Measurements from ENCODE around the gene MKNK2.
"Not testable (repeated sequence)": the region's sequence is repeated elsewhere in the genome, so short reads cannot be mapped to it uniquely, and the experiment has no call there.

The MKNK2 gene

DNA sequence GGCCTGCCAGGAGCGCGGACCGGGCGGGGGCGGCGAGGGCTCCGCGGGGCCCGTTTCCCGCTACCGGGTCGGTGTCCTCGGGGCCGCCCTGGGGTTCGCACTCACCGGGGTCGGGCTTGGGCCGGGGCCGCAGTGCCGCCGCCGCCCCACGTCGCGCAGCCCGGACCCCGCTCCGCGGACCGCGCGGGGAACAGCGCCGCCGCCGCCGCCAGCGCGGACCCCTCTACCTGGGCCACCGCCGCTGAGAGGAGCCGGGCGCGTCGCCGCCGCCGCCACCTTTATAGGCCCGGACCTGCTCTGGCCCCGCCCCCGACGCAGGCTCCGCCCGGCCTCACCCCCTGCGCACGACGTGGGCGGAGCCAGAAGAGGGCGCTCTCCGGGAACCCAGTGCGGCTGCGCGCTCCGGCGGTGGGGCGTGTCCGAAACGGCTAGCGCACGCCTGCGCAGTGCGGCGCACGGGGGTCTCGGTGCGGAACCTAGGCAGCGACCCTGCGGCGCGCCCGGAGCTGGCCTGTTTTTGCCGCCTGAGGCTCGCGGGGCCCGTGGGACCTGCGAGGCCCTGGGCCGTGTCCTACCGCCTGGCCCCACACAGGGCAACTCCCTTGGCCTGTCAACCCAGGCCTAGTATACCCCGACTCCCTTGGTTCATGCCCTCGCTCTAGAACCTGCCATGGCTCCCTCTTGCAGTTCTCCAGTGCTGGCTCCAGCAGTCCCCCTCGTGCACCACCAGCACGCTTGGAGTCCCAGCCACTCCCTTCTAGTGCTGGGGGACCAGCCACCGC, at the start of gene MKNK2:
Gene MKNK2 (minus strand): TSS at position 254 of the 782 bp plus-strand sequence. CDS start 393 bp downstream, outside the sequence.
- Histone ChIP-seq H3K27ac (ENCODE audit: low read length) (peak within 1 kb of the TSS; percentile 80), H3K27me3 (ENCODE audit: low read depth, low read length) (no peaks in the 10 kb centered on the region), H3K9me3 (ENCODE audit: control insufficient read depth in 1 of 2, low read length in 2 of 2) (no peaks in the 10 kb centered on the region), H3K36me3 (ENCODE audit: control insufficient read depth in 1 of 2, insufficient read depth in 2 of 2, low read length in 2 of 2) (peaks cover 0 to 10% of the 10 kb centered on the region in 2 donors), H3K4me1 (ENCODE audit: control insufficient read depth in 1 of 2, insufficient read depth in 2 of 2, low read length in 2 of 2) (peaks cover 18 to 56% of the 10 kb centered on the region in 2 donors), H3K4me3 (ENCODE audit: low read depth in 1 of 2, low read length in 2 of 2) (peak within 1 kb of the TSS; percentile 80 to 99)

DNA sequence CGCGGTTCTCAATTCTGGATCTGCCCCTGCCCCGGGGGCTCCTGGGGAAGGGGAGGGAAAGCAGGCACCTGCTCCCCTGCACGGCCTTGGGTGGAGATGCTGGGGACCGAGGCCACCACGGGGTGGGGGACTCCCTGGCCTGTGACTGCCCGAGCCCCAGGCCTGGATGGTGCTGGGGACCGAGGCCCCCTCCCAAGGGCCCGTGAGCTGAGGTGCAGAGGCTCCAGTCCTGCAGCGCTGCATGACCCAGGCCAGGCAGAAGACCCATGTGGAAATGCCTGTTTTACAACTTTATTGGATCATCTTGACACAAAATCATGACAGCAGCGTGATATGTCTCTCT, 49.6 kb upstream of the MKNK2 start:
- Histone ChIP-seq H3K27me3 (ENCODE audit: low read depth, low read length) (no peaks in the 10 kb centered on the region), H3K9me3 (ENCODE audit: control insufficient read depth in 1 of 2, low read length in 2 of 2) (no peaks in the 10 kb centered on the region), H3K36me3 (ENCODE audit: control insufficient read depth in 1 of 2, insufficient read depth in 2 of 2, low read length in 2 of 2) (peaks cover 15 to 48% of the 10 kb centered on the region in 2 donors), H3K4me3 (ENCODE audit: low read depth in 1 of 2, low read length in 2 of 2) (no peak overlapping the region), H3K27ac (ENCODE audit: low read length) (no peak overlapping the region), H3K4me1 (ENCODE audit: control insufficient read depth in 1 of 2, insufficient read depth in 2 of 2, low read length in 2 of 2) (peaks cover 0 to 7% of the 10 kb centered on the region in 2 donors)

DNA sequence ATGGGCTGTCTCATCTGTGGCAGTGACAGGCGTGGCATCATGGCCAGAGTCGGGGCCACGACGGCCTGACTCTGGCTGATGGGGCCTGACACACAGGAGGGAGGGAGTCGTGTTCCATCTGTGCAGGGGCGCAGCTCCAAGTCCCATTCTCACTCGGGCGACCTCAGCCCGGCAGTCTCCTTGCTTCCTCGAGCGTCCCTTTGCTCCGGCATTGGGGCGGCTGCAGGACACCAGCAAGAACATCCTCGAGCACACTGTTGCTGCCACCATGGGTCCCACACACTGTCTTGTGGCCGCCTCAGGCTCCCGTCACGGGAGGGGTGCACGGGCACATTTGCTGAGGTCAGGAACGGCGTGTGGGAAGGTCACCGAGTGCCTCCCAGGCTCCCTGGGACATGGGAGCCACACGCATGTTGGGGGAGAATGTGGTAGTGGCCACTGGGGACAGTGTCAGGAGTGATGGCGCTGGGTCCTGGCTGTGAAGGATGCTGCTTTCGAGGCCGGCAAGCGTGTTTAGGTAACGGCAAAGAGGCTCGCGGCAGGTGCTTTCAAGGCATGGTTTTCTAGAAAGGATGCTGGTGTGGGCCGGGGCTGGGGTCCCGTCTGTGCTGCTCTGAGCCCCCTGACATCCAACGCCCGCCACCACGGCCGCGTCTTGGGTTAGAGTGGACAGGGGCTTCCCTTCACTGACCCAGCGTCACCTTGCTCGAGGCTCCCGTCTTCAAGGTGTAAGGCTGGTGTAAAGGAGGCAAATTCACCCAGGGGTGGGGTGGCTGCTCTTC, 49.1 kb upstream of the MKNK2 start:
- peaks cover 0 to 7% of the 10 kb centered on the region in 2 donors for H3K4me1 ChIP-seq (ENCODE audit: control insufficient read depth in 1 of 2, insufficient read depth in 2 of 2, low read length in 2 of 2)
- H3K36me3 ChIP-seq (ENCODE audit: control insufficient read depth in 1 of 2, insufficient read depth in 2 of 2, low read length in 2 of 2), result peaks cover 15 to 43% of the 10 kb centered on the region in 2 donors
- no peaks in the 10 kb centered on the region for H3K9me3 ChIP-seq (ENCODE audit: control insufficient read depth in 1 of 2, low read length in 2 of 2)
- H3K27ac ChIP-seq (ENCODE audit: low read length), result no peak overlapping the region
- H3K4me3 ChIP-seq (ENCODE audit: low read depth in 1 of 2, low read length in 2 of 2), result no peak overlapping the region
- no peaks in the 10 kb centered on the region for H3K27me3 ChIP-seq (ENCODE audit: low read depth, low read length)

DNA sequence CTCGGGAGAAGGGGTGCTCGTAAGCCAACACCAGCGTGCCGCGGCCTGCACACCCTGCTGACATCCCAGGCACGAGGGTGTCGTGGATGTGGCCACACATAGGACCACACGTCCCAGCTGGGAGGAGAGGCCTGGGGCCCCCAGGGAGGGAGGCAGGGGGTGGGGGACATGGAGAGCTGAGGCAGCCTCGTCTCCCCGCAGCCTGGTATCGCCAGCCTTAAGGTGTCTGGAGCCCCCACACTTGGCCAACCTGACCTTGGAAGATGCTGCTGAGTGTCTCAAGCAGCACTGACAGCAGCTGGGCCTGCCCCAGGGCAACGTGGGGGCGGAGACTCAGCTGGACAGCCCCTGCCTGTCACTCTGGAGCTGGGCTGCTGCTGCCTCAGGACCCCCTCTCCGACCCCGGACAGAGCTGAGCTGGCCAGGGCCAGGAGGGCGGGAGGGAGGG, 48.0 kb upstream of the MKNK2 start:
- Histone ChIP-seq H3K27ac (ENCODE audit: low read length) (no peak overlapping the region), H3K9me3 (ENCODE audit: control insufficient read depth in 1 of 2, low read length in 2 of 2) (no peaks in the 10 kb centered on the region), H3K36me3 (ENCODE audit: control insufficient read depth in 1 of 2, insufficient read depth in 2 of 2, low read length in 2 of 2) (peaks cover 15 to 38% of the 10 kb centered on the region in 2 donors), H3K27me3 (ENCODE audit: low read depth, low read length) (no peaks in the 10 kb centered on the region), H3K4me1 (ENCODE audit: control insufficient read depth in 1 of 2, insufficient read depth in 2 of 2, low read length in 2 of 2) (peaks cover 0 to 17% of the 10 kb centered on the region in 2 donors), H3K4me3 (ENCODE audit: low read depth in 1 of 2, low read length in 2 of 2) (no peak overlapping the region)

DNA sequence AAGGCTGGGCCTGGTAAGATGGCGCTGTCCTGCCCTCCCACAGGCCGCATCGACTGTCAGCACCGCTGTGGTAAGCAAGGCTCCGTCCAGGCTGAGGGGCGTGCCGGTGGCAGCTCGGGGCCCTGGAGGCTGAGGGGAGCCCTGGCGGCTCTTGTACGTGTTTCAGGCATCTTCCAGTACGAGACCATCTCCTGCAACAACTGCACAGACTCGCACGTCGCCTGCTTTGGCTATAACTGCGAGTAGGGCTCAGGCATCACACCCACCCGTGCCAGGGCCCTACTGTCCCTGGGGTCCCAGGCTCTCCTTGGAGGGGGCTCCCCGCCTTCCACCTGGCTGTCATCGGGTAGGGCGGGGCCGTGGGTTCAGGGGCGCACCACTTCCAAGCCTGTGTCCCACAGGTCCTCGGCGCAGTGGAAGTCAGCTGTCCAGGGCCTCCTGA, 46.9 kb upstream of the MKNK2 start:
- Histone ChIP-seq H3K27ac (ENCODE audit: low read length) (no peak overlapping the region), H3K27me3 (ENCODE audit: low read depth, low read length) (no peaks in the 10 kb centered on the region), H3K4me1 (ENCODE audit: control insufficient read depth in 1 of 2, insufficient read depth in 2 of 2, low read length in 2 of 2) (peaks cover 0 to 27% of the 10 kb centered on the region in 2 donors), H3K4me3 (ENCODE audit: low read depth in 1 of 2, low read length in 2 of 2) (no peak overlapping the region), H3K36me3 (ENCODE audit: control insufficient read depth in 1 of 2, insufficient read depth in 2 of 2, low read length in 2 of 2) (peaks cover 15 to 27% of the 10 kb centered on the region in 2 donors), H3K9me3 (ENCODE audit: control insufficient read depth in 1 of 2, low read length in 2 of 2) (no peaks in the 10 kb centered on the region)

DNA sequence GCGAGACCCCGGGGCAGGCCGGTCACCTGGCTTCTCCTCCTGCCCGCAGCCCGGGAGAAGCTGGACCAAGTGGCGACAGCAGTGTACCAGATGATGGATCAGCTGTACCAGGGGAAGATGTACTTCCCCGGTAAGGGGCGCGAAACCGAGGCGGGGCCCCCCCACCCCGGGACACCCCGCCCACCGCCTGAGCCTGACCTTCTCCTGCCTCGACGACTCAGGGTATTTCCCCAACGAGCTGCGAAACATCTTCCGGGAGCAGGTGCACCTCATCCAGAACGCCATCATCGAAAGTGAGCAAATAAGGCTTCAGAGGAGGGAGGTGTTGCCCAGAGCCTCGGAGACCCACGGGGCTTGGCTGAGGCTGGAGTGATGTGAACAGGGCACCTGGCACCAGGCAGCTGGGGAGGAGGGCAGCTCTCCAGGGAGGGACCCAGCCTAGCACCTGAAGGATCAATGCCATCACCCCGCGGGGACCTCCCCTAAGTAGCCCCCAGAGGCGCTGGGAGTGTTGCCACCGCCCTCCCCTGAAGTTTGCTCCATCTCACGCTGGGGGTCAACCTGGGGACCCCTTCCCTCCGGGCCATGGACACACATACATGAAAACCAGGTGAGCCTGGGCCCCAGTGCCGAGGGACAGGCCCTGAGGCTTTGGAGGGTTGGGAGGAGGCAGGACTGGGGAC, 46.3 kb upstream of the MKNK2 start:
- Histone ChIP-seq H3K9me3 (ENCODE audit: control insufficient read depth in 1 of 2, low read length in 2 of 2) (no peaks in the 10 kb centered on the region), H3K36me3 (ENCODE audit: control insufficient read depth in 1 of 2, insufficient read depth in 2 of 2, low read length in 2 of 2) (peaks cover 15 to 26% of the 10 kb centered on the region in 2 donors), H3K4me1 (ENCODE audit: control insufficient read depth in 1 of 2, insufficient read depth in 2 of 2, low read length in 2 of 2) (peaks cover 0 to 32% of the 10 kb centered on the region in 2 donors), H3K4me3 (ENCODE audit: low read depth in 1 of 2, low read length in 2 of 2) (peak overlapping the region; percentile 42 to 59), H3K27me3 (ENCODE audit: low read depth, low read length) (no peaks in the 10 kb centered on the region), H3K27ac (ENCODE audit: low read length) (no peak overlapping the region)

DNA sequence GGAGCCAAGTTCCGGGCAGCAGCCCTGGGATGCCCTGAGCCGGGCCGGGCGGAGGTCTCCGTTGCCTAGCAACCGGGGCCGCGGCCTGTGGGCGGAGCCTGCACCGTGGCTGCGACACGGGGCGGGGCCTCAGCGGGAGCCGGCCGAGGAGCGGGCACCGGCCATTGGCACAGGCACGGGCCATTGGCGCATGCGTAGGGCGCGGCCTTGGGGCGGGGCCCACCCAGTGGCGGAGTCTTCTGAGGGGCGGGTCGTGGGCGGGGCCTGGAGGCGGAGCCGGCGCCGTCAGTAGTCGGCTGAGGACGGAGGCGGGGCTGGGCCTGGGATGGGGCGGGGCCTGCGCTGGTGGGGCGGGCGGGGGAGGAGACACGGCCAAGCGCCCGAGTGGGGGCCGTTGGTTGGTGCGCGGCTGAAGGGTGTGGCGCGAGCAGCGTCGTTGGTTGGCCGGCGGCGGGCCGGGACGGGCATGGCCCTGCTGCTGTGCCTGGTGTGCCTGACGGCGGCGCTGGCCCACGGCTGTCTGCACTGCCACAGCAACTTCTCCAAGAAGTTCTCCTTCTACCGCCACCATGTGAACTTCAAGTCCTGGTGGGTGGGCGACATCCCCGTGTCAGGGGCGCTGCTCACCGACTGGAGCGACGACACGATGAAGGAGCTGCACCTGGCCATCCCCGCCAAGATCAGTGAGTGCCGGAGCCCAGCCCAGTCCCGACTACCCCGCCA, 45.6 kb upstream of the MKNK2 start, which contains the start of gene IZUMO4:
Gene IZUMO4 (plus strand): TSS at position 436 of the 723 bp plus-strand sequence. CDS start 31 bp downstream, at position 467.
- no peaks in the 10 kb centered on the region for H3K27me3 ChIP-seq (ENCODE audit: low read depth, low read length)
- H3K9me3 ChIP-seq (ENCODE audit: control insufficient read depth in 1 of 2, low read length in 2 of 2), result no peaks in the 10 kb centered on the region
- peak within 1 kb of the TSS; percentile 65 for H3K27ac ChIP-seq (ENCODE audit: low read length)
- H3K4me1 ChIP-seq (ENCODE audit: control insufficient read depth in 1 of 2, insufficient read depth in 2 of 2, low read length in 2 of 2), result peaks cover 0 to 39% of the 10 kb centered on the region in 2 donors
- H3K36me3 ChIP-seq (ENCODE audit: control insufficient read depth in 1 of 2, insufficient read depth in 2 of 2, low read length in 2 of 2), result peaks cover 9 to 22% of the 10 kb centered on the region in 2 donors
- H3K4me3 ChIP-seq (ENCODE audit: low read depth in 1 of 2, low read length in 2 of 2), result peak within 1 kb of the TSS; percentile 63 to 80

DNA sequence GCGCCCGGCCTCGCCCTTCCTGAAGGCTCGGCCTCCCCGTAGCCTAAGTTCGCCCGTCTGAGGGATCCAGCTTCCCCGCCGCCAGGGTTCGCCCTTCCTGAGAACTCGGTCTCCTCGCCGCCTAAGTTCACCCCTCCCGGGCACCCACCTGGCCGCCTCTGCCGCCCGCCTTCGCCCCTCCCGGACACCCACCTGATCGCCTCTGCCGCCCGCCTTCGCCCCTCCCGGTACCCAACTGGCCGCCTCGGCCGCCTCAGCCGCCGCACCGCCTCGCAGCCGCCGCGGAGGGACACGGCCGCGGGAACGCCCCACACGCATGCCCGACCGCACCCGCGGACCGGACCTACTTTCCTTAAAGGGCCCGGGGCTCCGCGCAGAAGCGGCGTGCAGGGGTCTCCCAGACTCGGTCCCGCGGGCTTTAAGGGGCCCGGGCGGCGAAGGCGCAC, 45.0 kb upstream of the MKNK2 start, which contains the start of gene MOB3A:
Gene MOB3A (minus strand): TSS at position 293 of the 446 bp plus-strand sequence. CDS start 17,766 bp downstream, outside the sequence.
- peak within 1 kb of the TSS; percentile 65 for H3K27ac ChIP-seq (ENCODE audit: low read length)
- peaks cover 4 to 16% of the 10 kb centered on the region in 2 donors for H3K36me3 ChIP-seq (ENCODE audit: control insufficient read depth in 1 of 2, insufficient read depth in 2 of 2, low read length in 2 of 2)
- H3K9me3 ChIP-seq (ENCODE audit: control insufficient read depth in 1 of 2, low read length in 2 of 2), result no peaks in the 10 kb centered on the region
- H3K4me1 ChIP-seq (ENCODE audit: control insufficient read depth in 1 of 2, insufficient read depth in 2 of 2, low read length in 2 of 2), result peaks cover under 1 to 42% of the 10 kb centered on the region in 2 donors
- H3K4me3 ChIP-seq (ENCODE audit: low read depth in 1 of 2, low read length in 2 of 2), result peak within 1 kb of the TSS; percentile 63 to 80
- H3K27me3 ChIP-seq (ENCODE audit: low read depth, low read length), result no peaks in the 10 kb centered on the region

DNA sequence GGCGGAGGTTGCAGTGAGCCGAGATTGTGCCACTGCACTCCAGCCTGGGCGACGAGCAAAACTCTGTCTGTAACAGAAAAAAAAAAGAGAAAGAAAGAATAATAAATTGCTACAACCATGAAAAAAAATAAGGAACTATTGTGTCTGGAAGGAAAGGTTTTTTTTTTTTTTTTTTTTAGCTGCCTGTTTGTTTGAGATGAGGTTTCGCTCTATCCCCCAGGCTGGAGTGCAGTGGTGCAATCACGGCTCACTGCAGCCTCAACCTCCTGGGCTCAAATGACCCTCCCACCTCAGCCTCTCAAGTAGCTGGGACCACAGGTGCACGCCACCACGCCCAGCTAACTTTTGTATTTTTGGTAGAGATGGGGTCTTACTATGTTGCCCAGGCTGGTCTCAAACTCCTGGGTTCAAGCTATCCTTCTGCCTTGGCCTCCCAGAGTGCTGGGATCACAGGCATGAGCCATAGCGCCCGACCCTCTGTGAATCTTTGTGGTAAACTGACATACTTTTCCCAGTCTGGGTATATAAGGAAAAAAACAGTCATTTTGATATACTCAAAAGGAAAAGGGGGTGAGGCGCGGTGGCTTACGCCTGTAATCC, 41.0 kb upstream of the MKNK2 start:
- H3K4me1 ChIP-seq (ENCODE audit: control insufficient read depth in 1 of 2, insufficient read depth in 2 of 2, low read length in 2 of 2), result peaks cover 7 to 67% of the 10 kb centered on the region in 2 donors
- H3K36me3 ChIP-seq (ENCODE audit: control insufficient read depth in 1 of 2, insufficient read depth in 2 of 2, low read length in 2 of 2); H3K27ac ChIP-seq (ENCODE audit: low read length); H3K4me3 ChIP-seq (ENCODE audit: low read depth in 1 of 2, low read length in 2 of 2); H3K27me3 ChIP-seq (ENCODE audit: low read depth, low read length); H3K9me3 ChIP-seq (ENCODE audit: control insufficient read depth in 1 of 2, low read length in 2 of 2): not testable (repeated sequence)

DNA sequence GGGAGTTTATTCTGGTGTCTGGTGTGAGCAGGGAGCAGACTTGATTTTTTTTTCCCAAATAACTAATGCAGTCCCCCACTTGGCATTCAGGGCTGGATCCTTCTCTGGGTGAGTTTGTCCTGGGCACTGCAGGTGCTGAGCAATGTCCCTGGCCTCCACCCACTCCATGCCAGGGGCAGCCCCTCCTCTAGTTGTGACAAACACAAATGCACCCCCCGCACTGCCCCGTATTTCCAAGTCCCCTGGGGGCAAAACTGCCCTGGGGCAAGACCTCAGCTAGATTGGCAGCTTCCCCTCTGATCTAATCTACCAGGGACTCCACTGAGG, 38.6 kb upstream of the MKNK2 start:
- peak overlapping the region; percentile 63 for H3K27ac ChIP-seq (ENCODE audit: low read length)
- H3K36me3 ChIP-seq (ENCODE audit: control insufficient read depth in 1 of 2, insufficient read depth in 2 of 2, low read length in 2 of 2), result peaks cover 0 to 4% of the 10 kb centered on the region in 2 donors
- H3K4me1 ChIP-seq (ENCODE audit: control insufficient read depth in 1 of 2, insufficient read depth in 2 of 2, low read length in 2 of 2), result peaks cover 7 to 65% of the 10 kb centered on the region in 2 donors
- H3K9me3 ChIP-seq (ENCODE audit: control insufficient read depth in 1 of 2, low read length in 2 of 2), result no peaks in the 10 kb centered on the region
- H3K27me3 ChIP-seq (ENCODE audit: low read depth, low read length), result no peaks in the 10 kb centered on the region
- H3K4me3 ChIP-seq (ENCODE audit: low read depth in 1 of 2, low read length in 2 of 2), result no peak overlapping the region

Data from muscle layer of duodenum (tissue), 2 donors.